IMR-90 (cell line): Measurements from ENCODE around the gene TP53AIP1. TPM values are rescaled to one million over a fixed set of nuclear protein-coding genes. Genes with fewer than 3 reads are reported as not detected.

Source experiments
- ATAC-seq: fragments of 200-7000 bp; cut with Tn5 transposase; 2 replicates; pipeline ENCODE4 v1.9.1; 2020; ENCODE audit warnings: low read depth, mild to moderate bottlenecking, moderate library complexity
- BruUV-seq: library from RNA; stranded (reverse); fragments of 400-500 nt; replicated peaks from 2 replicates; lab custom pipeline; 2021; lab: Mats Ljungman, UMichigan
- CTCF ChIA-PET: fragments of 300-600 bp; formaldehyde crosslinking; extraction: SDS; loops from one replicate; lab custom pipeline; 2021; ENCODE audit warnings: antibody characterized with exemption; lab: Yijun Ruan, JAX
- POLR2A ChIA-PET: fragments of 300-600 bp; sonication (Branson Sonifier 250); formaldehyde crosslinking; loops from one replicate; lab custom pipeline; 2022; ENCODE audit warnings: antibody characterized with exemption; ENCODE audit not compliant: unreplicated experiment; lab: Charles Lee
- DNase-seq: peaks from one replicate; pipeline ENCODE4 v3.0.0; 2013
- H2AFZ ChIP-seq: replicated peaks from 2 replicates; pipeline ENCODE3; 2013; ENCODE audit warnings: low read length, mild to moderate bottlenecking; ENCODE audit not compliant: poor library complexity
- H2AK5ac ChIP-seq: 2 replicates; pipeline ENCODE4 v1.6.1; 2013; ENCODE audit warnings: low read depth, low read length, inconsistent platforms
- H2AK9ac ChIP-seq: replicated peaks from 2 replicates; pipeline ENCODE3; 2013; ENCODE audit warnings: mild to moderate bottlenecking, low read depth, low read length, moderate library complexity; ENCODE audit not compliant: poor library complexity
- H2BK120ac ChIP-seq: 2 replicates; pipeline ENCODE4 v1.6.1; 2013; ENCODE audit warnings: low read depth, low read length, inconsistent platforms
- H2BK15ac ChIP-seq: 3 replicates; pipeline ENCODE4 v1.6.1; 2013; ENCODE audit warnings: low read depth, low read length, inconsistent platforms
- H2BK20ac ChIP-seq: 2 replicates; pipeline ENCODE4 v1.6.1; 2013; ENCODE audit warnings: low read depth, mild to moderate bottlenecking, inconsistent platforms, low read length, moderate library complexity
- H2BK5ac ChIP-seq: 2 replicates; pipeline ENCODE4 v1.6.1; 2013; ENCODE audit warnings: mild to moderate bottlenecking, low read depth, low read length, inconsistent platforms; ENCODE audit not compliant: poor library complexity, severe bottlenecking
- H3K14ac ChIP-seq: replicated peaks from 2 replicates; pipeline ENCODE4 v1.6.1; 2013; ENCODE audit warnings: low read depth, low read length, inconsistent platforms
- H3K18ac ChIP-seq: 2 replicates; pipeline ENCODE4 v1.6.1; 2013; ENCODE audit warnings: low read depth, low read length, control low read depth
- H3K23ac ChIP-seq: 2 replicates; pipeline ENCODE4 v1.6.1; 2013; ENCODE audit warnings: low read depth, low read length, inconsistent platforms
- H3K27ac ChIP-seq: 2 replicates; pipeline ENCODE4 v1.5.1; 2013; ENCODE audit warnings: mild to moderate bottlenecking, control low read depth, low read length; ENCODE audit not compliant: insufficient read depth
- H3K27me3 ChIP-seq: 2 replicates; pipeline ENCODE4 v1.6.1; 2013; ENCODE audit warnings: low read length; ENCODE audit not compliant: control insufficient read depth, insufficient read depth
- H3K36me3 ChIP-seq: 2 replicates; pipeline ENCODE4 v1.6.1; 2013; ENCODE audit warnings: low read length, mixed read lengths; ENCODE audit not compliant: control insufficient read depth, insufficient read depth
- H3K4ac ChIP-seq: 2 replicates; pipeline ENCODE4 v1.6.1; 2013; ENCODE audit warnings: low read depth, low read length, inconsistent platforms
- H3K4me1 ChIP-seq: 2 replicates; pipeline ENCODE4 v1.6.1; 2013; ENCODE audit warnings: low read length, mixed read lengths; ENCODE audit not compliant: control insufficient read depth, insufficient read depth
- H3K4me2 ChIP-seq: 2 replicates; pipeline ENCODE4 v1.6.1; 2013; ENCODE audit warnings: low read depth, mild to moderate bottlenecking, control low read depth, low read length, moderate library complexity
- H3K4me3 ChIP-seq: 2 replicates; pipeline ENCODE4 v1.5.1; 2013; ENCODE audit warnings: low read depth, mild to moderate bottlenecking, control low read depth, low read length, moderate library complexity; ENCODE audit not compliant: insufficient read depth
- H3K56ac ChIP-seq: 2 replicates; pipeline ENCODE4 v1.6.1; 2013; ENCODE audit warnings: low read length, inconsistent platforms; ENCODE audit not compliant: insufficient read depth; ENCODE audit errors: extremely low read depth
- H3K79me1 ChIP-seq, 2 experiments: 2 replicates each; pipeline ENCODE4 v1.6.1; 2013; ENCODE audit warnings: low read length in 2 of 2, inconsistent platforms in 1 of 2, low read depth in 1 of 2
- H3K9ac ChIP-seq: 2 replicates; pipeline ENCODE4 v1.6.1; 2013; ENCODE audit warnings: low read depth, low read length, control low read depth
- H3K9me1 ChIP-seq: 2 replicates; pipeline ENCODE4 v1.6.1; 2013; ENCODE audit warnings: low read length, inconsistent platforms; ENCODE audit not compliant: insufficient read depth
- H3K9me3 ChIP-seq: 2 replicates; pipeline ENCODE4 v1.6.1; 2013; ENCODE audit warnings: low read length; ENCODE audit not compliant: control insufficient read depth, insufficient read depth
- H4K20me1 ChIP-seq: 2 replicates; pipeline ENCODE4 v1.6.1; 2013; ENCODE audit warnings: low read length, inconsistent platforms; ENCODE audit not compliant: insufficient read depth
- H4K5ac ChIP-seq: 2 replicates; pipeline ENCODE4 v1.6.1; 2013; ENCODE audit warnings: mild to moderate bottlenecking, low read depth, low read length, control low read depth
- H4K8ac ChIP-seq, 2 experiments: 2 replicates each; pipeline ENCODE4 v1.6.1; 2013; ENCODE audit warnings: low read depth in 2 of 2, low read length in 2 of 2, control low read depth in 1 of 2, inconsistent platforms in 1 of 2
- H4K91ac ChIP-seq: 2 replicates; pipeline ENCODE4 v1.6.1; 2013; ENCODE audit warnings: low read depth, low read length, inconsistent platforms; ENCODE audit not compliant: insufficient read depth
- CEBPB ChIP-seq: IDR thresholded peaks from 2 replicates; pipeline ENCODE4 v1.6.1; 2012; ENCODE audit warnings: low read depth, low read length, improper control_type of control experiment
- CTCF ChIP-seq: conservative IDR thresholded peaks from 2 replicates; pipeline ENCODE4 v1.5.1; 2012; ENCODE audit warnings: mild to moderate bottlenecking, low read depth, low read length, improper control_type of control experiment
- MAZ ChIP-seq: IDR thresholded peaks from 2 replicates; pipeline ENCODE4 v1.6.1; 2012; ENCODE audit warnings: low read depth, mild to moderate bottlenecking, low read length, improper control_type of control experiment, moderate library complexity, borderline replicate concordance
- MXI1 ChIP-seq: IDR thresholded peaks from 2 replicates; pipeline ENCODE4 v1.6.1; 2012; ENCODE audit warnings: low read depth, mild to moderate bottlenecking, low read length, moderate library complexity, borderline replicate concordance
- POLR2A ChIP-seq: IDR thresholded peaks from 2 replicates; pipeline ENCODE4 v1.6.1; 2012; ENCODE audit warnings: mild to moderate bottlenecking, low read depth, low read length
- SMC3 ChIP-seq: fragments of 150-350 bp; IDR thresholded peaks from 2 replicates; pipeline ENCODE4 v1.6.1; 2016; ENCODE audit warnings: low read depth, mild to moderate bottlenecking, antibody characterized with exemption, low read length, moderate library complexity
- WGBS, 2 experiments: methylation state at CpG; one replicate each; pipeline versions ENCODE4 v1.1.5 to v1.1.7; 2013; ENCODE audit warnings: missing lambda C conversion rate in 2 of 2; ENCODE audit not compliant: insufficient read length in 1 of 2; ENCODE audit errors: extremely low coverage in 2 of 2; 5-methylcytosine and 5-hydroxymethylcytosine counted together
- dilution Hi-C: fragments of 300-500 bp; cut with HindIII; formaldehyde crosslinking; loops from one replicate; pipeline ENCODE4 v1.14.3; 2018; ENCODE audit warnings: low sequenced_read_pairs; ENCODE audit not compliant: unreplicated experiment
- in situ Hi-C: fragments of 300-500 bp; cut with MboI; formaldehyde crosslinking; loops from 3 replicates; pipeline ENCODE4 v1.14.3; 2019; ENCODE audit warnings: low sequenced_read_pairs, inconsistent platforms, mixed read lengths
- intact Hi-C: fragments of 100-400 bp; cut with micrococcal nuclease; formaldehyde crosslinking; loops from 2 replicates; pipeline ENCODE4 v1.10.0; 2022
- polyA plus RNA-seq, 3 experiments: library from polyadenylated mRNA; depleted of rRNA; stranded (reverse); fragments of >200 nt; gene quantifications; 2 replicates each; pipeline ENCODE4 v1.2.3, GENCODE V29; 2012; ENCODE audit warnings: low replicate concordance in 1 of 3
- total RNA-seq: library from RNA; depleted of rRNA; stranded (reverse); fragments of >200 nt; gene quantifications from 2 replicates; pipeline ENCODE4 v1.2.3, GENCODE V29; 2012

The TP53AIP1 gene
- total and polyA plus RNA-seq, 2 of the 4 experiments (the other 2 are of a cell fraction): not detected

DNA sequence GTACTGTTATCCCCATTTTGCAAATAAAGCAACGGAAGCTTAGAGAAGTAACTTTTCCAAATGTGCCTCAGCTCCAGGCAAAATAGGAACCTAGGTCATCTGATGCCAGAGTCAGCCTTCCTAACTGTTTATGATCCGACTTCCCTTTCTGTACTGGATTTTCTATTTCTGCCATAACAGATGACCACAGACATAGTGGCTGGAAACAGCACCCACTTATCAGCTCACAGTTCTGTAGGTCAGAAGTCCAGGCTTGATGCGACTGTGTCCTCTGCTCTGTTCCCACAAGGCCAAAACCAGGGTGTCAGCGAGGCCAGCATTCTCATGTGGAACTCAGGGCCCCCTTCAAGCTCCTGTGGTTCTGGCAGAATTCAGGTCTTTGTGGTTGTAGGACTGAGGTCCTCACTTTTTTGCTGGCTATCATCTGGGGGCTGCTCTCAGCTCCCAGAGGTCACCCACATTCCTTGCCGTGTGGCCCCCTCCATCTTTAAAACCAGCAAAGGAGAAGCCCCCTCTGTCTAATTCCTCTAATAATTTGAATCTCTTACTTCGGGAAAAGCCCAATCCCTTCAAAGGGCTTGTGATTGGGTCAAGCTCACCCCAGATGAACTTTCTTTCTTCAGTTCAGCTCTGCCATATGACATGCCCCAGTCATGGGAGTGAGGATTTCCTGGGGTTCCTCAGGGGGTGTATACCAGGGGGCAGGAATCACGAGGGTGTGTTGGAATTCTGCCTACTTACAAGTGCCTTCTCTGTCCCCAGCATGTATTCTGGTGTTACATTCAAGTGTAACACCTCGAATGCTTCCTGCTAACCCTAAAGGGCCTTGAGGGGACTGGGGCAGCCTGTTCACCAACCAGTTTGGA is 36.3 kb downstream of the TP53AIP1 start (continued):
- no peak for TF ChIP-seq MXI1

DNA sequence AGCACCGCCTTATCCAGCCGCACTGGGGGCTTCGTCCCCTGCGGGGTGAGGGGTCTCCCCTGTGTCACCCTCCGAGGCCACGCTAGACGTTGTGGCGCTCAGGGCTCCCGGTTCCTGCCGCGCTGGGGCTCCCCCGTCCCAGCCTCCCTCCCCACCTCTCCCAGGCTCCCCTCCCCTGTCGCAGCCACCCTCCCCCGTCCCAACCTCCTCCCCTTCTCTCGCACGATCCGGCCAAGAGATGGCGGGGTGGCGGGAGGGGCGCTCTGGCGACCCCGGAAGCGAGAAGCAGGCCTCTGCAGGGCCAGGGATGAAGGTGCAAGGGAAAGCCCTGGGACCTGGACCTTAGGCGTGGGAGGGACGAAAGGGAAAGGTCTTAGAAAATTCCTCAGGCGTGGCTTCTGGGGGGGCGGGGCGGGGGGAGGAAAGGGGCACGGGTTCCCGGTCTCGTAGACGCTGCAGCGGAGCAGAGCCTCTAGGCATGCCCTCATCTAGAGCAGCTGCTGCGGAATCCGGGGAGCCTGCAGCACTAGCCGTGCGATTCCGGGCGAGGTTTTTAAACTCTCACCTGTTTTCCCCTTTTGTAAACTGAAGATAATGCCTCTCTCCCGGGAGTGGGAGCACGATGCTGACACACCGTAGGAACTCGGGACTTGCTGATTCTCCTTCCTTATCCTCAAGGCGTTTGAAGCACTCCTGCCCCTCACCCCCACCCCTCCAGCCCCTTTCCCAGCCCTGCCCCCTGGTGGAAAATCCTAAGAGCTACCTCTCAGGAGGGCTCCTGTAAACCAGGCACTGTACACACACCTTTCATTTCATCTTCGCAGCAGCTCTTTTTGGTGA is 37.1 kb downstream of the TP53AIP1 start:
- Histone ChIP-seq H3K18ac (peak overlapping the region; percentile 34; the same call in 1 of the 2 replicates), H2AK9ac (no peak overlapping the region), H3K27me3 (no peaks in the 10 kb centered on the region), H2AFZ (peak overlapping the region; percentile 90), H2BK5ac (peak overlapping the region; percentile 29), H2AK5ac (no peak overlapping the region), H4K8ac (peak overlapping the region; percentile 24 to 53; a peak in 2 of 4 replicates), H3K36me3 (no peaks in the 10 kb centered on the region), H3K79me1 (no peaks in the 10 kb centered on the region), H4K20me1 (no peaks in the 10 kb centered on the region), H3K4me2 (peak overlapping the region; percentile 64), H2BK20ac (peak overlapping the region; percentile 70; the same call in 1 of the 2 replicates), H4K91ac (peak overlapping the region; percentile 54), H3K27ac (no peak overlapping the region; the same call in 1 of the 2 replicates), H3K56ac (no peak overlapping the region), H4K5ac (peak overlapping the region; percentile 66; the same call in 1 of the 2 replicates), H3K4me3 (peak overlapping the region; percentile 42), H3K23ac (0 out of 2 replicates have a peak overlapping the region, but pooled peaks have one; percentile 67), H3K4ac (peak overlapping the region; percentile 65), H2BK120ac (peak overlapping the region; percentile 75), H2BK15ac (peak overlapping the region; percentile 50; the same call in 1 of the 3 replicates), H3K9ac (no peak overlapping the region), H3K4me1 (peaks cover 29% of the 10 kb centered on the region), H3K14ac (no peak overlapping the region), H3K9me1 (peaks cover 3% of the 10 kb centered on the region; the same call in 1 of the 2 replicates), H3K9me3 (no peaks in the 10 kb centered on the region)
- peak; percentile 30 for ATAC-seq
- intact Hi-C loops: no loop called here
- TF ChIP-seq MAZ: peak; percentile 50
- 0 out of 2 replicates have a peak, but pooled peaks have one; percentile 5 for TF ChIP-seq SMC3
- peak; percentile 33 for TF ChIP-seq CTCF
- TF ChIP-seq CEBPB: no peak
- no peak for TF ChIP-seq POLR2A
- in situ Hi-C loops: no loop called here
- 18% methylated on average over 10 of the region's 45 CpGs; no CpG with 5 or more reads in 1 of the 2 experiments for WGBS, 2 experiments
- dilution Hi-C loops: no loop called here
- CTCF ChIA-PET: interaction anchor here (0.9 to 1.1 kb wide), 4 partner anchors 20 to 51 kb away, joined by 3 to 6 read pairs (median 3); no protein-coding TSS in a partner anchor
- BruUV-seq: no TSS peak
- DNase-seq: peak; percentile 26
- POLR2A ChIA-PET: no interaction called here
